ENCODE data around the gene RITA1.
"Not testable (repeated sequence)": the region's sequence is repeated elsewhere in the genome, so short reads cannot be mapped to it uniquely, and the experiment has no call there.

RITA1 gene

DNA sequence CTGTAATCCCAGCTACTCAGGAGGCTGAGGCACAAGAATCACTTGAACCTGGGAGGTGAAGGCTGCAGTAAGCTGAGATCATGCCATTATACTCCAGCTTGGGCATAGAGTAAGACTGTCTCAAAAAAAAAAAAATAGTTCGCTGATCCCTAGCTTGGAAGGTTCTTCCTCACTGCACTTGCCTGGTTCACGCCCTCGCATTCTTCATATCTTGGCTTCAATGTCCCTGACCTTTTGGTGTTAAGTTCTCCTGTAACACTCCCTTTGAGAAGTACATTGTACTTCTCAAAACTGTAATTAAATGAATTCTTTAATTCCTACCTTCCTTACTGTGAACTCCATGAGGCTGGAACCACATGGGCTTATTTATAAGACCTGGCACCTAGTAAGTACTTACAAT is 19.3 kb downstream of the RITA1 start:
- DNase-seq, result no peak

- not testable (repeated sequence) for DNase-seq
These were observed 21.3 kb downstream of the RITA1 start for GRCh38 chr12:113206802-113207201.

DNA sequence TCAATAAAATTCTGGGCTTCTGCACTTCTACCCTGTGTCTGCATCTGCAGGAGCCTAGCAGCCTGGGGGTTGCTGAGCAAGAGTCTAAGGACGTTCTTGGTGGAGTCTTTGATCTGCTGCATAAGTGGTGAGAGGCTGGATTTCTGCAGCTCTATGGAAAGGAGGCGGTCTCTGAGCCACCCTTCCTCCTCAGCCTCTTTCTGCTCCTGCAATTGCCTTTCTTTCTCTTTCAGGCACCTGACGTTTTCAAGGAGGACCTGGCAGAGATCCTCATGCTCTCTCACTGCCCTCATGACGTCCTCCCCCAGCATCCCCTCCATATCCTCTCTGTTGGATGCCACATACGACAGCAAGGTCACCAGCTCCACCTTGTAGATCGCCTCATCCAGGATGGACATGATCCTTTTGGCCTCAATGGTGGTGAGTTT is 22.1 kb downstream of the RITA1 start:
- no peak for DNase-seq

DNA sequence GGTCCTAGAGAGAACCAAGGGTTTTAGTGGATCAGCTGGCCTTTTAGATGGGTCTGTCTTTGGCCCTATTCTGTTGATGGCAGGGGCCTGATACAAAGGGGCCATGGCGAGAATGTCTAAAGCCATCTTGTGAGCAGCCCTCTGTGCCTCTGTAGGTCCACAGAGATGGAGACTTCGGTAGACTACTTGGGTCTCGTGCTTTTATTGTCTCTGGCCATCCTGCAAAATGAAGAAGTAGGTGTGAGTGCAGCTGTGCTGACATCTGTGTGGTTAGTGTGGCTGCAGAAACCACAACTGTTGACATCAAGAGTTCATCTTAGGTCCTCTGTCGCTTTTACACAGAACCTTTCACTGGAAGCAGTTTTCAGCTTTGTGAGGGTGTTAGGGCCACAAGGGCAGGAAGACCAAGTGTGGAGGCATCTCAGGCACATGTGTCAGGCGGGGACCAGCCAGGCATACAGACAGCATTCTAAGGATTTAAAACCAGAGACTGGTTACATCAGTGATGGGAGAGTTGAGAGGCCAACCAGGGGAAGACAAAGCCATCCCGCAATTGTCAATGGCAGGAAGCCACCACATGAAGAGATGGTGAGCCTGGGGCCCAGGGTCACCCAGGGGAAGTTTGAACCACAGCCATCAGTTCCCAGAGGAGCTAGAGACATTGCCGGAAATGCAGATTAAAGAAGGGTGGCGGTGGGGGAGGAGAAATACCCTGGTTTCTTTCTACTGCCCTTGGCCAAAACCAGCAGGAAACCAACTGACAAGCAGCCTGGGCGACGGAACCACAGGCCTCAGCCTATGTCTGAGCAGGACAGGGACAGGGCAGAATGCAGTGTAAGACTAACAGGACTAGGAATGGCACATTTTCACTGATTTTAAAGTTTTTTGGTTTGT is 22.8 kb downstream of the RITA1 start:
- no peak for DNase-seq

DNA sequence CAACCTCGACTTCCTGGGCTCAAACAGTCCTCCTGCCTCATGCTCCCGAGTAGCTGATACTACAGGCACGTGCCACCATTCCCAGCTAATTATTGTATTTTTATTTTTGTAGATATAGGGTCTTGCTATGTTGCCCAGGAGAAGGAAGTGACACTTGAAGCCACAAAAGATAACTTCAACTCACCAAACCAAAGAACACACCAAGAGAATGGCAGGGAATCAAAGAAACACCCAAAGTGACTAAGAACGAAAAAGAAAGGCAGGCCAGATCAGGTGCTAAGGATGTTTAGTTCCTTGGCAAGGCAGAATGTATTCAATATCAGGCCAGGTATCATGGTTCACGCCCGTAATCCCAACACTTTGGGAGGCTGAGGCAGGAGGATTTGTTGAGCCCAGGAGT is 25.6 kb downstream of the RITA1 start:
- no peak for DNase-seq

- no peak for DNase-seq
These were observed 29.4 kb downstream of the RITA1 start for GRCh38 chr12:113214895-113215400.

- DNase-seq, result no peak
These were observed 30.5 kb downstream of the RITA1 start for GRCh38 chr12:113216027-113216426.

DNA sequence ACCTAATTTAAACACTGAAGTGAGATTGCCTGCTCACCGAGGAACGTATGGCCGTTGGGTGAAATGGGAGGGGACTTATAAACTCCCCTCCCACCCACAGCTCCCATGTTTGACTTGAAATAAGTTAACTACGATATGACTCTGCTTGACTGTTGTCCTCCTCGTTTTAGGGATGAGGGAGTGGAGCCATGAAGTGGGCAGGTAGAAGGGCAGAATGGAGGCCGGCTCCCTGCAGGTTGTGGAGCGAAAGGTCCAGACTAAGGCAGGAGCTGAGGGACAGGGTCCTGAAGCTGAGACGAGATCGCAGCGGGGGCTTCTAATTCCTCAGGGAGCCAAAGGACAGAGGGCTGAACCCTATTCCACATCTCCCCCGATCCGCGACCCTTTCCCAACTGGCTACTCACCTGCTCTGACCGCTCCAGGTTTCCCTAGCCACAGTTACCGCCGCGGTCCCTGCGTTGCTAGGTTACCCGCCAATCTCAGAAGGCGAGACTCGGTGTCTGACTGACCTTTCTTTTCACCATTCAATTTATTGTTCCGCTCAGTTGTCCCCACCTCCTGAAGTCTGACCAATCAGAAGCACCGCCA is 35.2 kb downstream of the RITA1 start:
- DNase-seq, result no peak

GRCh38 chr12:113221181-113221996 is 35.9 kb downstream of the RITA1 start, which contains the start of gene TPCN1:
TSS of gene TPCN1 (plus strand) at chr12:113221464. CDS start at chr12:113226853, 5,389 bp downstream.
- DNase-seq, result peak; percentile 100

GRCh38 chr12:113221997-113222729 is 36.6 kb downstream of the RITA1 start:
- no peak for DNase-seq

DNA sequence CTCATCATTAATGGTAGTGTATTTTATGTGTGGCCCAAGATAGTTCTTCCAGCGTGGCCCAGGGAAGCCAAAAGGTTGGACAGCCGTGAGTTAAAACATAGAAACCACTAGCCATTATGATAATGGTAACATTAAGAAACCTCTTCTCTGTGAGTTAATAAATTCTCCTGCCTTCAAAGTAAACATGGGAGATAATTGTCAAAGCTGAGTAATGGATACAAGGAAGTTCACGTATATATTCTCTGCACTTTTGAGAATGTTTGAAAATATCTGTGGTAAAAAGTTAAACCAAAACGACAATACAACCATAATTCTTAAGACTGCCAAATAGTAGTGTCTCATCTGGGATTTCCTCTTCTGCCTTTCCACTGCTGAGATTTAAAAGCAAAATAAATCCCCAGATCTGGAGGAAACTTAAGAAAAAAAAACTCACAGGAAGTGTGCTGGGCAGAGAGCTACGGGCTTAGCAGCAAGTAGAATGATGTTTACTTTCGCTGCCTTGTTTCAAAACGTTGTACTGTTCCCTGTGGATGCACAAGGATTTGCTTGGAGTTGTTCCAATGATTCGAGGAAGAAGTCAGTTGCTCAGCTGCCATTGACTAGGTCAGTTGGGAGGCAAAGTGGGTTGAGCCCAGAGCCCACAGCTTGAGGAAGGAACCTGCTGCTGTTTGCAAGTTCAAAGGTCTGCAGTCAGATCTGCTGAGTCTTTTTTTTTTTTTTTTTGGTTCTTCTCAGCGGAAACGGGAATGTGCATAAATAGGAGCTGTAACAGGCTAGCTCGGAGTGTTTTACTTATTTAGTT is 37.4 kb downstream of the RITA1 start:
- peak; percentile 64 for DNase-seq

- no peak for DNase-seq
These were observed 39.4 kb downstream of the RITA1 start for GRCh38 chr12:113224955-113225354.

DNA sequence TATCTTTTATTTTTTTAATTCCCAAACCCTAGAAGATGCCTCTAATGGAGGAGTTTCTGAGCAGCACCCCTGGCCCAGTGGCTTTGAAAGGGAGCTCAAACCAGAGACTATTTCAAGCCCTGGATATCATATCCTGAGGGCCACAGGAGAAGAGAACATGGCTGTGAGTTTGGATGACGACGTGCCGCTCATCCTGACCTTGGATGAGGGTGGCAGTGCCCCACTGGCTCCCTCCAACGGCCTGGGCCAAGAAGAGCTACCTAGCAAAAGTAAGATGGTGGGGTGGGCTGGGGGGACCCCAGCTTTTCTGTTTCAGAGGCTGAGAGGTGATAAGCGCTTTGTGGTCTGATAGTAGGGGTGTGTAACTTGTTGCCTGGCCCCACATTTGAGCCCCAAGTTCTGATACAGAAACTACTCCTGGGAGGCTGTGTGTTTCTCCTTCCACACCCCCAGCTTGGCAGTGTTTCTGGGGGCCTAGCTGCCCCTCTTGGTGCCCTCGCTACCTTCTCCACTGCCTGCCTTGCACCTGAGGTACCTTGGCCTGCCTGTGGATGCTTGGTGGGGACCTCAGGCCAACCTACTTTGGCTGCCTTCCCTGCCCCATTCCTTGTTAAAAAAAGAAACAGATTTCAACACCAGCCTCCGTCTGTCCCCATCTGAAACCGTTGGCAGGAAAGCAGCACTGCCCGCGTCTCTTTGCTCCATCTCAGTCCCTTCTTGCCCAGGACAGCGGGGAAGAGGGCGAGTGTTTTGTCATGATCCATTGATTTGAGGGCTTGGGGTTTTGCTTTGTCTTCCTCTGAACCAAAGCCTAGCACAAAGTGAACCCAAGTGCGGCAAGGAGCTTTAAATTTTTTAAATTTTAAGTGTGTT is 41.4 kb downstream of the RITA1 start:
- DNase-seq, result no peak

GRCh38 chr12:113227686-113228391 is 42.3 kb downstream of the RITA1 start:
- DNase-seq, result no peak

- DNase-seq, result no peak
These were observed 43.0 kb downstream of the RITA1 start for GRCh38 chr12:113228394-113229028.

DNA sequence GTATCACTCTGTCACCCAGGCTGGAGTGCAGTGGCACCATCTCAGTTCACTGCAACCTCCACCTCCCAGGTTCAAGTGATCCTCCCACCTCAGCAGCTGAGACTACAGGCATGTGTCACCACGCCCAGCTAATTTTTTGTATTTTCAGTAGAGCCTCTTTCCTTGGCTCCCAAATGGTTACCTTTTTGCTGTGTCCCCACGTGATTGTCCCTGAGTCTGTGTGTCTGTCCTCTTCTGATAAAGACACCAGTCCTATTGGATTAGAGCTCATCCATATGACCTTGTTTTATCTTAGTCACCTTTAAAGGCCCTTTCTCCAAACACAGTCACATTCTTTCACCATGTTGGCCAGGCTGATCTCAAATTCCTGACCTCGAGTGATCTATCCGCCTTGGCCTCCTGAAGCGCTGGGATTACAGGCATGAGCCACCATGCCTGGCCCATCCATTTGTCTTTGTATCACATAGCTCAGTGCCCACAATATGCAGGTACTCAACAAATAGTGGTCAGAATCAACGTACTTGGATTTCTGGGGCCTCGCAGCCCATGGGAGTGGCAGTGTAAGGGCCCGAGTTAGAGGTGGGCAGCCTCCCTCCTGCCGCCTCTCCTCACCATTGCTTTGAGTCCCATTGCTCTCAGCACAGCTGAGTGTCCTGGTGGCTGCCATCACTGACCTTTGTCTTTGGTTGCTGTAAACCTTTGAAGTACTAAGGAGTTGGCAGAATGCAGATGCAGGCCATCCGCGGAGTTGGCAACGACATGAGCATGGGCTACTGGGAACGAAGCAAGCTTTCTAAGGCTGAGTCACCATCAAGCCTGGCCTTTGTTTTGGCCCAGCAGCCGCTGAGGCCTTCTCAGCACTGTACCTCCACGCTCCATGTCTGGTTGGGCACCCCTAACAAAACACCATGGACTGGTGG is 45.1 kb downstream of the RITA1 start:
- no peak for DNase-seq

- no peak for DNase-seq
These were observed 45.9 kb downstream of the RITA1 start for GRCh38 chr12:113231235-113232088.
